SK-N-SH (cell line): ENCODE data around the gene SP2. TPM values are rescaled to one million over a fixed set of nuclear protein-coding genes. Genes with fewer than 3 reads are reported as not detected.

Experiments
- CTCF ChIA-PET: fragments of 300-600, 350-600 bp; formaldehyde crosslinking; extraction: SDS; loops from one replicate; lab custom pipeline; 2021; lab: Yijun Ruan, JAX
- POLR2A ChIA-PET: fragments of 350-600 bp; sonication (Branson Sonifier 250); formaldehyde crosslinking; extraction: SDS; loops from one replicate; lab custom pipeline; 2020; ENCODE audit warnings: antibody characterized with exemption, inconsistent platforms; lab: Yijun Ruan, JAX
- DNase-seq: peaks from one replicate; pipeline ENCODE4 v3.0.0; 2012
- H2AFZ ChIP-seq: fragments of 200-600 bp; sonication (generic); 2 replicates; pipeline ENCODE4 v1.8.1; 2016; ENCODE audit warnings: antibody characterized with exemption, mild to moderate bottlenecking, low read depth
- H3F3A ChIP-seq: fragments of 200-600 bp; sonication (generic); replicated peaks from 2 replicates; pipeline ENCODE3; 2016; ENCODE audit warnings: antibody characterized with exemption, mild to moderate bottlenecking; ENCODE audit not compliant: insufficient read depth
- H3K27ac ChIP-seq, 2 experiments: fragments of 200-500 bp in 1 of 2; fragments of 200-600 bp in 1 of 2; sonication (Bioruptor generic) in 1 of 2; sonication (generic), shearing (Covaris generic) in 1 of 2; 2 replicates each; pipeline versions ENCODE4 v1.5.1 to v1.6.1; 2014 to 2016; ENCODE audit warnings: low read depth in 2 of 2, inconsistent platforms in 1 of 2, low read length in 1 of 2, mild to moderate bottlenecking in 1 of 2, mixed read lengths in 1 of 2
- H3K27me3 ChIP-seq: fragments of 200-600 bp; sonication (generic), shearing (Covaris generic); 2 replicates; pipeline ENCODE4 v1.6.1; 2016; ENCODE audit warnings: mixed run types; ENCODE audit not compliant: insufficient read depth
- H3K36me3 ChIP-seq, 2 experiments: fragments of 200-500 bp in 1 of 2; fragments of 200-600 bp in 1 of 2; sonication (Bioruptor generic) in 1 of 2; sonication (generic) in 1 of 2; replicated peaks in 1 of 2; 2 replicates each; pipeline versions ENCODE3 to v1.5.1; 2014 to 2016; ENCODE audit warnings: low read length in 1 of 2, mild to moderate bottlenecking in 1 of 2; ENCODE audit not compliant: insufficient read depth in 2 of 2, control insufficient read depth in 1 of 2
- H3K4me1 ChIP-seq, 2 experiments: fragments of 200-500 bp in 1 of 2; fragments of 200-600 bp in 1 of 2; sonication (Bioruptor generic) in 1 of 2; sonication (generic), shearing (Covaris generic) in 1 of 2; 2 replicates each; pipeline versions ENCODE4 v1.5.1 to v1.6.1; 2014 to 2016; ENCODE audit warnings: low read depth in 1 of 2, low read length in 1 of 2, mixed run types in 1 of 2; ENCODE audit not compliant: insufficient read depth in 2 of 2, control insufficient read depth in 1 of 2
- H3K4me2 ChIP-seq: fragments of 200-600 bp; sonication (generic), shearing (Covaris generic); 2 replicates; pipeline ENCODE4 v1.6.1; 2017; ENCODE audit warnings: mixed run types
- H3K4me3 ChIP-seq, 2 experiments: fragments of 200-500 bp in 1 of 2; fragments of 200-600 bp in 1 of 2; sonication (Bioruptor generic) in 1 of 2; sonication (generic), shearing (Covaris generic) in 1 of 2; 2 replicates each; pipeline versions ENCODE4 v1.5.1 to v1.8.1; 2014 to 2016; ENCODE audit warnings: low read depth in 2 of 2, inconsistent platforms in 1 of 2, low read length in 1 of 2, mild to moderate bottlenecking in 1 of 2, mixed read lengths in 1 of 2, moderate library complexity in 1 of 2
- H3K79me2 ChIP-seq: fragments of 200-600 bp; sonication (generic); 2 replicates; pipeline ENCODE4 v1.8.1; 2017; ENCODE audit warnings: mild to moderate bottlenecking; ENCODE audit not compliant: insufficient read depth
- H3K9ac ChIP-seq: fragments of 200-600 bp; sonication (generic); 2 replicates; pipeline ENCODE4 v1.6.1; 2017; ENCODE audit warnings: mixed run types
- H3K9me2 ChIP-seq: fragments of 200-600 bp; sonication (generic); 2 replicates; pipeline ENCODE4 v1.6.1; 2017; ENCODE audit warnings: mixed run types
- H3K9me3 ChIP-seq: fragments of 200-600 bp; sonication (generic); 2 replicates; pipeline ENCODE4 v1.6.1; 2017; ENCODE audit warnings: mixed run types, mild to moderate bottlenecking, moderate library complexity
- H4K20me1 ChIP-seq: fragments of 200-600 bp; sonication (generic); 2 replicates; pipeline ENCODE4 v1.6.1; 2017; ENCODE audit warnings: mild to moderate bottlenecking, mixed run types; ENCODE audit not compliant: insufficient read depth
- FOSL2 ChIP-seq: IDR thresholded peaks from 2 replicates; pipeline ENCODE4 v1.4.0; 2012; ENCODE audit warnings: low read depth, mild to moderate bottlenecking, moderate library complexity, borderline replicate concordance
- MXI1 ChIP-seq: IDR thresholded peaks from 2 replicates; pipeline ENCODE4 v1.6.1; 2012; ENCODE audit warnings: mild to moderate bottlenecking, low read depth, low read length, improper control_type of control experiment
- NRF1 ChIP-seq: IDR thresholded peaks from 2 replicates; pipeline ENCODE4 v1.6.1; 2012; ENCODE audit warnings: low read depth, mild to moderate bottlenecking, low read length
- REST ChIP-seq: IDR thresholded peaks from 2 replicates; pipeline ENCODE4 v1.6.1; 2012; ENCODE audit warnings: mild to moderate bottlenecking, low read depth, low read length, moderate library complexity
- RFX5 ChIP-seq: IDR thresholded peaks from 2 replicates; pipeline ENCODE4 v1.6.1; 2012; ENCODE audit warnings: mild to moderate bottlenecking, improper control_type of control experiment, low read length
- RXRA ChIP-seq: IDR thresholded peaks from 2 replicates; pipeline ENCODE4 v1.4.0; 2012; ENCODE audit warnings: low read depth, mild to moderate bottlenecking, borderline replicate concordance
- SMC3 ChIP-seq: IDR thresholded peaks from 2 replicates; pipeline ENCODE4 v1.6.1; 2012; ENCODE audit warnings: low read depth, low read length, improper control_type of control experiment
- TAF1 ChIP-seq: IDR thresholded peaks from 2 replicates; pipeline ENCODE4 v1.6.1; 2012; ENCODE audit warnings: low read depth, mild to moderate bottlenecking, low read length, moderate library complexity, borderline replicate concordance
- TCF12 ChIP-seq: IDR thresholded peaks from 2 replicates; pipeline ENCODE4 v1.4.0; 2012
- TEAD4 ChIP-seq: IDR thresholded peaks from 2 replicates; pipeline ENCODE4 v1.4.0; 2012; ENCODE audit warnings: mild to moderate bottlenecking, borderline replicate concordance; ENCODE audit not compliant: insufficient read depth
- USF2 ChIP-seq: fragments of 150-350 bp; IDR thresholded peaks from 2 replicates; pipeline ENCODE4 v1.6.1; 2017; ENCODE audit warnings: antibody characterized with exemption, low read length, low read depth, borderline replicate concordance
- YY1 ChIP-seq: IDR thresholded peaks from 2 replicates; pipeline ENCODE4 v1.4.0; 2012; ENCODE audit warnings: low read depth, mild to moderate bottlenecking
- WGBS: methylation state at CpG from one replicate; pipeline ENCODE4 v1.1.6; 2017; ENCODE audit warnings: low lambda C conversion rate; 5-methylcytosine and 5-hydroxymethylcytosine counted together
- polyA plus RNA-seq, 3 experiments: library from polyadenylated mRNA; depleted of rRNA; stranded (reverse); fragments of >200 nt; gene quantifications; 2 replicates each; pipeline ENCODE4 v1.2.3, GENCODE V29; 2012

The SP2 gene
- polyA plus RNA-seq, 1 of the 3 experiments (the other 2 are of a cell fraction) = 16.7 TPM

- TF ChIP-seq USF2 (no peak), TEAD4 (no peak), RXRA (no peak), TCF12 (no peak), RFX5 (no peak), REST (no peak), MXI1 (no peak), TAF1 (no peak), YY1 (no peak), NRF1 (no peak)
Measured at GRCh38 chr17:47962901-47963300, 66.9 kb downstream of the SP2 start (continued).

GRCh38 chr17:47964856-47965255 lies 68.8 kb downstream of the SP2 start:
- no peak overlapping the region for H3K4me2 ChIP-seq
- H4K20me1 ChIP-seq = no peaks in the 10 kb centered on the region
- peaks cover 0 to 10% of the 10 kb centered on the region in 2 experiments; a peak in 2 of 4 replicates for H3K4me1 ChIP-seq
- no peak overlapping the region for H3K4me3 ChIP-seq
- no peaks in the 10 kb centered on the region for H3K9me2 ChIP-seq
- no peaks in the 10 kb centered on the region for H3K79me2 ChIP-seq
- no peak overlapping the region for H3K9ac ChIP-seq
- H3F3A ChIP-seq = peaks cover 10% of the 10 kb centered on the region
- ChIA-PET POLR2A (no interaction called here), CTCF (interaction anchor here (1.3 to 41.6 kb wide), 3 partner anchors 14 to 53 kb away, joined by 4 to 1216 read pairs (median 7); partner anchors contain the start of genes PNPO and PRR15L)
- no peaks in the 10 kb centered on the region for H3K36me3 ChIP-seq
- no peak overlapping the region for H2AFZ ChIP-seq
- WGBS = 96% methylated on average over 5 of the region's 5 CpGs
- DNase-seq = no peak
- no peaks in the 10 kb centered on the region for H3K9me3 ChIP-seq
- TF ChIP-seq SMC3 (no peak), RFX5 (no peak), FOSL2 (no peak)
- no peaks in the 10 kb centered on the region for H3K27me3 ChIP-seq
- H3K27ac ChIP-seq = no peak overlapping the region
